SK-N-SH (cell line): ENCODE data around the gene MAMLD1.

Source experiments
- CTCF ChIP-seq: fragments of 200-600 bp; sonication (generic); IDR thresholded peaks from 2 replicates; pipeline ENCODE4 v1.6.1; 2017; ENCODE audit warnings: antibody characterized with exemption, mild to moderate bottlenecking, moderate library complexity
- GABPA ChIP-seq: IDR thresholded peaks from 2 replicates; pipeline ENCODE4 v1.4.0; 2012; ENCODE audit warnings: low read depth, mild to moderate bottlenecking
- POLR2AphosphoS5 ChIP-seq: IDR thresholded peaks from 2 replicates; pipeline ENCODE4 v1.6.1; 2012; ENCODE audit warnings: low read depth, low read length
- RAD21 ChIP-seq: IDR thresholded peaks from 2 replicates; pipeline ENCODE4 v1.6.1; 2012; ENCODE audit warnings: mild to moderate bottlenecking, low read length
- RCOR1 ChIP-seq: fragments of 150-350 bp; IDR thresholded peaks from 2 replicates; pipeline ENCODE4 v1.6.1; 2017; ENCODE audit warnings: antibody characterized with exemption, low read length
- USF1 ChIP-seq: IDR thresholded peaks from 2 replicates; pipeline ENCODE4 v1.4.0; 2012; ENCODE audit warnings: low read depth, borderline replicate concordance
- USF2 ChIP-seq: fragments of 150-350 bp; IDR thresholded peaks from 2 replicates; pipeline ENCODE4 v1.6.1; 2017; ENCODE audit warnings: antibody characterized with exemption, low read length, low read depth, borderline replicate concordance

- TF ChIP-seq RAD21 (no peak), CTCF (no peak), USF1 (no peak), RCOR1 (no peak), GABPA (no peak), POLR2AphosphoS5 (no peak), USF2 (no peak)
Observed at GRCh38 chrX:150370589-150371312, 7.6 kb downstream of the MAMLD1 start.
